HepG2 (cell line): ENCODE data around the gene SLC38A9. TPM values are rescaled to one million over a fixed set of nuclear protein-coding genes. Genes with fewer than 3 reads are reported as not detected.

Experiments used
- ATAC-seq: fragments of 200-7000 bp; cut with Tn5 transposase; 3 replicates; pipeline ENCODE4 v1.9.1; 2020; ENCODE audit warnings: mild to moderate bottlenecking, moderate library complexity
- BruUV-seq: library from RNA; stranded (reverse); fragments of 400-500 nt; replicated peaks from 2 replicates; lab custom pipeline; 2021; lab: Mats Ljungman, UMichigan
- CTCF ChIA-PET: fragments of 300-600 bp; formaldehyde crosslinking; extraction: SDS; loops from one replicate; lab custom pipeline; 2021; ENCODE audit warnings: low total read pairs, inconsistent platforms, low intra/inter-chr PET ratio; lab: Yijun Ruan, JAX
- POLR2A ChIA-PET: fragments of 350-600 bp; sonication (Branson Sonifier 250); formaldehyde crosslinking; loops from one replicate; lab custom pipeline; 2020; ENCODE audit warnings: antibody characterized with exemption, inconsistent platforms; lab: Yijun Ruan, JAX
- DNase-seq: peaks from one replicate; pipeline ENCODE4 v3.0.0-alpha.2; 2015; ENCODE audit warnings: low spot score
- FAIRE-seq: peaks from 3 replicates; lab custom pipeline; 2011; peaks lifted over from hg19 to GRCh38; lab: Jason Lieb, UNC
- H2AFZ ChIP-seq: one replicate; pipeline ENCODE4 v1.6.1; 2011; ENCODE audit warnings: low read length, inconsistent platforms
- H3K27ac ChIP-seq: fragments of 300-600 bp; 3 replicates; pipeline ENCODE4 v1.8.0; 2011; ENCODE audit warnings: mixed run types, mild to moderate bottlenecking, mixed read lengths, low read length, inconsistent platforms; ENCODE audit not compliant: insufficient read depth; ENCODE audit errors: extremely low read length
- H3K27me3 ChIP-seq, 2 experiments: fragments of 200-600 bp in 1 of 2; 2 replicates in 1 of 2; 3 replicates in 1 of 2; pipeline versions ENCODE4 v1.6.0 to v1.8.0; 2011; ENCODE audit warnings: low read length in 2 of 2, mild to moderate bottlenecking in 2 of 2, moderate library complexity in 2 of 2, inconsistent platforms in 1 of 2; ENCODE audit not compliant: insufficient read depth in 2 of 2, control insufficient read depth in 1 of 2
- H3K36me3 ChIP-seq, 2 experiments: fragments of 200-600 bp in 1 of 2; replicated peaks in 1 of 2; 2 replicates in 1 of 2; 3 replicates in 1 of 2; pipeline versions ENCODE4 v1.5.1 to v1.8.0; 2011; ENCODE audit warnings: low read length in 2 of 2, inconsistent platforms in 1 of 2; ENCODE audit not compliant: insufficient read depth in 2 of 2, control insufficient read depth in 1 of 2
- H3K4me1 ChIP-seq: 2 replicates; pipeline ENCODE4 v1.5.1; 2012; ENCODE audit warnings: low read length, inconsistent platforms; ENCODE audit not compliant: insufficient read depth
- H3K4me2 ChIP-seq: 2 replicates; pipeline ENCODE4 v1.6.0; 2011; ENCODE audit warnings: low read depth, low read length, inconsistent platforms
- H3K4me3 ChIP-seq, 3 experiments: fragments of 200-600 bp in 1 of 3; sonication (generic), shearing (Covaris generic) in 1 of 3; replicated peaks in 1 of 3; 2 replicates each; pipeline ENCODE4 v1.5.1; 2011 to 2016; ENCODE audit warnings: low read length in 3 of 3, inconsistent platforms in 2 of 3, low read depth in 2 of 3, mild to moderate bottlenecking in 2 of 3, control low read depth in 1 of 3, mixed read lengths in 1 of 3; ENCODE audit not compliant: insufficient read depth in 1 of 3
- H3K79me2 ChIP-seq: one replicate; pipeline ENCODE4 v1.6.1; 2011; ENCODE audit warnings: low read length, inconsistent platforms; ENCODE audit not compliant: insufficient read depth
- H3K9ac ChIP-seq: 2 replicates; pipeline ENCODE4 v1.6.0; 2011; ENCODE audit warnings: mild to moderate bottlenecking, low read depth, low read length, inconsistent platforms; ENCODE audit not compliant: insufficient read depth
- H3K9me3 ChIP-seq: 2 replicates; pipeline ENCODE4 v1.5.1; 2012; ENCODE audit warnings: mild to moderate bottlenecking, low read length
- H4K20me1 ChIP-seq: 2 replicates; pipeline ENCODE4 v1.6.0; 2011; ENCODE audit warnings: inconsistent platforms, mild to moderate bottlenecking, low read length, moderate library complexity; ENCODE audit not compliant: insufficient read depth
- HNRNPUL1 ChIP-seq: fragments of 200-400 bp; formaldehyde crosslinking; IDR thresholded peaks from 2 replicates; pipeline ENCODE4 v1.6.1; 2017; ENCODE audit warnings: low read depth, mild to moderate bottlenecking, low read length, moderate library complexity
- JUND ChIP-seq: sonication (generic); formaldehyde crosslinking; IDR thresholded peaks from 2 replicates; pipeline ENCODE4 v1.8.0; 2022; ENCODE audit warnings: mild to moderate bottlenecking, missing genetic modification reagents
- NFYB ChIP-seq: sonication (generic); formaldehyde crosslinking; IDR thresholded peaks from 2 replicates; pipeline ENCODE4 v1.4.0; 2020; ENCODE audit warnings: missing genetic modification reagents
- NR2C2 ChIP-seq: sonication (generic); formaldehyde crosslinking; IDR thresholded peaks from 2 replicates; pipeline ENCODE4 v1.4.0; 2020; ENCODE audit warnings: missing genetic modification reagents, mild to moderate bottlenecking, moderate library complexity, borderline replicate concordance
- POLR2AphosphoS5 ChIP-seq: IDR thresholded peaks from 2 replicates; pipeline ENCODE4 v1.6.1; 2012; ENCODE audit warnings: low read depth, low read length
- PTBP1 ChIP-seq: fragments of 200-400 bp; formaldehyde crosslinking; IDR thresholded peaks from 2 replicates; pipeline ENCODE4 v1.6.1; 2018; ENCODE audit warnings: low read length, low read depth; ENCODE audit not compliant: poor library complexity, severe bottlenecking
- SKI ChIP-seq: fragments of 450-650 bp; IDR thresholded peaks from one replicate; pipeline ENCODE4 v1.6.1; 2018; ENCODE audit warnings: mild to moderate bottlenecking; ENCODE audit not compliant: partially characterized antibody
- WIZ ChIP-seq: sonication (generic); formaldehyde crosslinking; IDR thresholded peaks from 2 replicates; pipeline ENCODE4 v1.5.1; 2020; ENCODE audit warnings: mild to moderate bottlenecking, missing genetic modification reagents
- ZEB1 ChIP-seq: IDR thresholded peaks from 2 replicates; pipeline ENCODE4 v1.6.1; 2012; ENCODE audit warnings: mild to moderate bottlenecking, low read depth, inconsistent platforms; ENCODE audit not compliant: insufficient replicate concordance
- ZNF432 ChIP-seq: sonication (generic); formaldehyde crosslinking; IDR thresholded peaks from 2 replicates; pipeline ENCODE4 v1.5.0; 2020; ENCODE audit warnings: missing genetic modification reagents, mild to moderate bottlenecking, borderline replicate concordance
- ZNF747 ChIP-seq: sonication (generic); formaldehyde crosslinking; IDR thresholded peaks from 2 replicates; pipeline ENCODE4 v1.8.1; 2023; ENCODE audit warnings: missing genetic modification reagents, mild to moderate bottlenecking, borderline replicate concordance
- ZNF777 ChIP-seq: sonication (generic); formaldehyde crosslinking; IDR thresholded peaks from 2 replicates; pipeline ENCODE4 v1.4.0; 2020; ENCODE audit warnings: missing genetic modification reagents
- WGBS: methylation state at CpG from one replicate; pipeline ENCODE4 v1.1.6; 2017; ENCODE audit warnings: low lambda C conversion rate; 5-methylcytosine and 5-hydroxymethylcytosine counted together
- in situ Hi-C: cut with HindIII; loops from 2 replicates; pipeline ENCODE4 v1.10.0; 2017; ENCODE audit warnings: low pct_unique_long_range_greater_than_20kb; ENCODE audit not compliant: extremely low pct_ligation_motif_present
- intact Hi-C: fragments of 100-400 bp; cut with micrococcal nuclease; formaldehyde crosslinking; loops from one replicate; pipeline ENCODE4 v1.10.0; 2022; ENCODE audit not compliant: unreplicated experiment
- polyA plus RNA-seq, 8 experiments: library from polyadenylated mRNA; depleted of rRNA in 3 of 8; stranded (reverse) in 7 of 8; unstranded in 1 of 8; fragments of >200 nt; fragmentation: Illumina TruSeq in 4 of 8; extraction: Trizol in 4 of 8; gene quantifications; 2 replicates each; pipeline versions ENCODE4 v1.2.1 to v1.2.3, GENCODE V29; 2011 to 2016; ENCODE audit warnings: low read depth in 4 of 8, missing spikeins in 1 of 8, mixed read lengths in 1 of 8; ENCODE audit not compliant: insufficient read depth in 1 of 8
- total RNA-seq, 5 experiments: library from RNA; depleted of rRNA; stranded (reverse); fragments of >200 nt; fragmentation: Illumina TruSeq; extraction: Trizol; gene quantifications; 2 replicates each; pipeline ENCODE4 v1.2.3, GENCODE V29; 2016; ENCODE audit warnings: low read depth in 1 of 5
- TF ChIP-seq, protein P1 (sequence below): sonication (generic); formaldehyde crosslinking; IDR thresholded peaks from 2 replicates; pipeline ENCODE4 v1.4.0; 2020; ENCODE audit warnings: mild to moderate bottlenecking, missing genetic modification reagents
- TF ChIP-seq, protein P2 (sequence below): sonication (generic); formaldehyde crosslinking; IDR thresholded peaks from 2 replicates; pipeline ENCODE4 v1.5.0; 2020; ENCODE audit warnings: missing genetic modification reagents
- TF ChIP-seq, protein P3 (sequence below): sonication (generic); formaldehyde crosslinking; conservative IDR thresholded peaks from 2 replicates; pipeline ENCODE4 v1.4.0; 2020; ENCODE audit warnings: missing genetic modification reagents
- TF ChIP-seq, protein P4 (sequence below): IDR thresholded peaks from 2 replicates; pipeline ENCODE4 v1.6.1; 2016; ENCODE audit warnings: control low read depth

The SLC38A9 gene
- total and polyA plus RNA-seq, 2 of the 13 experiments (the other 11 are each of a cell fraction or from before 2014, with no cell fraction given): 19.3 to 36.0 TPM

DNA sequence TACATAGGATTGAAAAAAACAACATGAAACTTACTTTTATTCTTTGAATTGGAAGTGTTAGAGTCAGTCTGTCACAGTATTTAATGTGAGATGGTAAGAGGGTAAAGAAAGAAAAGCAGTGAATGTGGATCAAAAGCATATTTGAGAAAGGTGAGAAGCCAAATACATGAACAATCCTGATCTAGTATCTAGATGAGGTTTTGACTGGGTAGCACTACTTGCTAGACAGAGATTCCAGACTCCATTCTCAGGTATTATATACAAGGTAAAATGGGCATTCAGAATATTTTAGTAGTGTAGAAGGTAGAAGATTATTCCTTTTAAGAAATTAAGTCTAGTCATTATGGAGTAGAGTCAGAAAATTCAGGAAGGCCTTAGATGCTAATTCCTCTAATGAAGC is 62.2 kb downstream of the SLC38A9 start (continued):
- TF ChIP-seq NFYB: no peak
- TF ChIP-seq ZNF747 (CRISPR knock-in tag): no peak

DNA sequence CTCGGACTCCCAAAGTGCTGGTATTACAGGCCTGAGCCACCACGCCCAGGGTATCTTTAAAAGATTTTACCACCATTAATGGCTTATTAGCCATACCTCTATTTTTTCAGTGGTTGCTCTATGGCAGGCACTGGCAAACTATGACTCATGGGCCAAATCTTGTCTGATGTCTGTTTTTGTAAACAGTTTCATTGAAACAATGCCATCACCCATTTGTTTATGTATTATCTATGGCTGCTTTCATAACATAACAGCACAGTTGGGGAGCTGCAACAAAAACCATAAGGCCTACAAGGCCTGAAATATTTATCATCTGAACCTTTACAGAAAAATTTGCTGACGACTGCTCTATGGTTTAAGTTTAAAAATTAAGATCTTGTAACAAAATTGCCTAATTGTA is 66.8 kb downstream of the SLC38A9 start:
- 95% methylated on average over 3 of the region's 3 CpGs for WGBS
- Histone ChIP-seq H3K4me2 (no peak overlapping the region), H3K27ac (no peak overlapping the region), H2AFZ (no peak overlapping the region), H3K79me2 (no peaks in the 10 kb centered on the region), H3K4me3 (no peak overlapping the region), H3K9ac (no peak overlapping the region), H3K27me3 (no peaks in the 10 kb centered on the region), H3K9me3 (no peaks in the 10 kb centered on the region), H4K20me1 (no peaks in the 10 kb centered on the region), H3K36me3 (no peaks in the 10 kb centered on the region), H3K4me1 (no peaks in the 10 kb centered on the region)
- ChIA-PET CTCF (no interaction called here), POLR2A (no interaction called here)
- ATAC-seq (no peak), FAIRE-seq (no peak), DNase-seq (no peak)
- intact Hi-C loops: no loop called here
- in situ Hi-C loops: no loop called here
- BruUV-seq: no TSS peak
- TF ChIP-seq ZEB1: no peak
- TF ChIP-seq ZNF432 (CRISPR knock-in tag): no peak
- TF ChIP-seq JUND: no peak
- no peak for TF ChIP-seq WIZ
- TF ChIP-seq, protein P1, sequence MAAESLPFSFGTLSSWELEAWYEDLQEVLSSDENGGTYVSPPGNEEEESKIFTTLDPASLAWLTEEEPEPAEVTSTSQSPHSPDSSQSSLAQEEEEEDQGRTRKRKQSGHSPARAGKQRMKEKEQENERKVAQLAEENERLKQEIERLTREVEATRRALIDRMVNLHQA (CRISPR knock-in tag): no peak
- no peak for TF ChIP-seq POLR2AphosphoS5
- TF ChIP-seq, protein P2, sequence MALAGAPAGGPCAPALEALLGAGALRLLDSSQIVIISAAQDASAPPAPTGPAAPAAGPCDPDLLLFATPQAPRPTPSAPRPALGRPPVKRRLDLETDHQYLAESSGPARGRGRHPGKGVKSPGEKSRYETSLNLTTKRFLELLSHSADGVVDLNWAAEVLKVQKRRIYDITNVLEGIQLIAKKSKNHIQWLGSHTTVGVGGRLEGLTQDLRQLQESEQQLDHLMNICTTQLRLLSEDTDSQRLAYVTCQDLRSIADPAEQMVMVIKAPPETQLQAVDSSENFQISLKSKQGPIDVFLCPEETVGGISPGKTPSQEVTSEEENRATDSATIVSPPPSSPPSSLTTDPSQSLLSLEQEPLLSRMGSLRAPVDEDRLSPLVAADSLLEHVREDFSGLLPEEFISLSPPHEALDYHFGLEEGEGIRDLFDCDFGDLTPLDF (CRISPR knock-in tag): no peak
- TF ChIP-seq ZNF777 (CRISPR knock-in tag): no peak
- TF ChIP-seq, protein P3, sequence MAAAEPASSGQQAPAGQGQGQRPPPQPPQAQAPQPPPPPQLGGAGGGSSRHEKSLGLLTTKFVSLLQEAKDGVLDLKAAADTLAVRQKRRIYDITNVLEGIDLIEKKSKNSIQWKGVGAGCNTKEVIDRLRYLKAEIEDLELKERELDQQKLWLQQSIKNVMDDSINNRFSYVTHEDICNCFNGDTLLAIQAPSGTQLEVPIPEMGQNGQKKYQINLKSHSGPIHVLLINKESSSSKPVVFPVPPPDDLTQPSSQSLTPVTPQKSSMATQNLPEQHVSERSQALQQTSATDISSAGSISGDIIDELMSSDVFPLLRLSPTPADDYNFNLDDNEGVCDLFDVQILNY (CRISPR knock-in tag): no peak
- TF ChIP-seq SKI: no peak
- TF ChIP-seq, protein P4, sequence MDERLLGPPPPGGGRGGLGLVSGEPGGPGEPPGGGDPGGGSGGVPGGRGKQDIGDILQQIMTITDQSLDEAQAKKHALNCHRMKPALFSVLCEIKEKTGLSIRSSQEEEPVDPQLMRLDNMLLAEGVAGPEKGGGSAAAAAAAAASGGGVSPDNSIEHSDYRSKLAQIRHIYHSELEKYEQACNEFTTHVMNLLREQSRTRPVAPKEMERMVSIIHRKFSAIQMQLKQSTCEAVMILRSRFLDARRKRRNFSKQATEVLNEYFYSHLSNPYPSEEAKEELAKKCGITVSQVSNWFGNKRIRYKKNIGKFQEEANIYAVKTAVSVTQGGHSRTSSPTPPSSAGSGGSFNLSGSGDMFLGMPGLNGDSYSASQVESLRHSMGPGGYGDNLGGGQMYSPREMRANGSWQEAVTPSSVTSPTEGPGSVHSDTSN (CRISPR knock-in tag): no peak
- TF ChIP-seq HNRNPUL1: no peak
- no peak for TF ChIP-seq PTBP1
- no peak for TF ChIP-seq NR2C2 (CRISPR knock-in tag)
